HG03575 (cell line): ENCODE results near the gene PDGFD.

Source experiments
- ATAC-seq: cut with Tn5 transposase; IDR thresholded peaks from one replicate; pipeline ENCODE4 v1.9.1; 2021; ENCODE audit not compliant: unreplicated experiment, insufficient number of reproducible peaks, low FRiP score; ENCODE audit errors: extremely low read depth

Gene PDGFD

GRCh38 chr11:103944251-103944940 lies 219.6 kb downstream of the PDGFD start:
- no peak for ATAC-seq

- ATAC-seq, result no peak
Observed at GRCh38 chr11:103942646-103943045, 221.3 kb downstream of the PDGFD start.

- no peak for ATAC-seq
Observed at GRCh38 chr11:103940551-103940950, 223.4 kb downstream of the PDGFD start.

DNA sequence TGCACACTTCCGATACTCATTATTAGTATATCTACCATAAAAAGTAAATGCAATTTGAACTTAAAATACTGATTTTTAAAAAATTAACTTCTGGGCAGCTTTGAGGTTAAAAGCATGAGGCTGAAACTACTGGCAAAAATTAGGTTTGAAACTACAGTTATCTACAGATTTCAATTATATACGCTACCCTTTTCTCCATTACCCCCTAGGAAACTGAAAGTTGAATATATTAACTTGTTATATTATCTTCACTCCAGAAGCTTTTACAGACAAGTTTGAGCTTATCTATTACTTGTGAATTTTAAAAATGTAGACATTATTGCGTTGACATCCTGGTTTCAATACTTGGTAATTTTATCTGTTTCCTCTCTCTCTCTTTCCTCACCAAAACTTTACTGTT lies 224.3 kb downstream of the PDGFD start:
- no peak for ATAC-seq

- no peak for ATAC-seq
Observed at GRCh38 chr11:103936059-103936458, 227.9 kb downstream of the PDGFD start.

DNA sequence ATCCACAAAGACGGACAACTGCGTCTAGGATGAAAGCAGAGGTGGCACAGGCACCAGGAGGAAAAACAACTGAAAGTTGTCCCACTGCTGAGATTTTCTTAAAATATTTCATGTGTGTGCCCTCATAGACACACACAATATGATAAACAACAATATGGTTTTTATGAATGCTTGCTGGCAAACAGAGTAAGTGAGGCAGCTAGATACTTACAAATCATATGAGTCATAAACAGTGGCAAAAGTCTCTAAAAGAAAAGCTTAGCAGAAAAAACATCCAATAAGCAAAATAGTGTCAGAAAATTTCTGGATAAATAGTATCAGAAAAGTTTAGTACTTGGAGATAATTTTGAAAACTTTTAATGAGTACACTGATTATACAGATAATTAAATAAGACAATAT lies 228.7 kb downstream of the PDGFD start:
- ATAC-seq, result no peak

DNA sequence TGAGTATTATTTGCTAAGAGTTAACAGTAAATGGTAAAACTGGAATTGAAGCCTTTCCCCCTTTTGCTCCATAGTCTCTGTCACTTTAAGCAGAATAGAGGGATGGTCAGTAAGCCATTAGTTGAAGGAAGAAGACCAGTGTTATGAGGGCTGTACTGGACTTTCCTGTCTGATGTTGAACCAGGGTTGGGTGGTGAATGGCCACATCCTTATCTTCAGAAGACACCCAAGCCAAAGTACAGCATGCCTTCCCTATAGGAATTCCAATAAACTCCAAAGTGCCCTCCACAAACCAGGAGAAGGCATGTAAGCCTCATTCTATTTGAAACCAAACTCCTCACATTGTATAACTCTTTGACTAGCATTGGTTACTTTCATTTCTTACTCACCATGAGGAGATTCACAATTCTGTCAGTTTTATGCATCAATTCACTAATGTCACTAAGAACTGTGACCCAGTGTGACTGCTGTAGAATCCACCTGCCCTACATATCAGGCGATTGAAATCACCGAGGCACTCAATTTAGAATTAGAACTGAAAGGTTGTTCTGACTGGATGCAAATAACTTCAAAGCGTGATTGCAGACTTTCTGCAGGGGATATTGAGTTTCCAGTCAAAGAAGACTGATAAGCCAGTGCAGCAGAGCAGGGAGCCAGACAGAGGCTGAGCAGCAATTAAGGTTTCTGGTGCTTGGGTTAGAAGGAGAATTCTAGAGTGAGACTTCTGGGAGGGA lies 234.6 kb downstream of the PDGFD start:
- ATAC-seq, result peak; percentile 94

GRCh38 chr11:103928802-103929161 lies 235.2 kb downstream of the PDGFD start:
- no peak for ATAC-seq

GRCh38 chr11:103928040-103928801 lies 235.7 kb downstream of the PDGFD start:
- ATAC-seq, result no peak

DNA sequence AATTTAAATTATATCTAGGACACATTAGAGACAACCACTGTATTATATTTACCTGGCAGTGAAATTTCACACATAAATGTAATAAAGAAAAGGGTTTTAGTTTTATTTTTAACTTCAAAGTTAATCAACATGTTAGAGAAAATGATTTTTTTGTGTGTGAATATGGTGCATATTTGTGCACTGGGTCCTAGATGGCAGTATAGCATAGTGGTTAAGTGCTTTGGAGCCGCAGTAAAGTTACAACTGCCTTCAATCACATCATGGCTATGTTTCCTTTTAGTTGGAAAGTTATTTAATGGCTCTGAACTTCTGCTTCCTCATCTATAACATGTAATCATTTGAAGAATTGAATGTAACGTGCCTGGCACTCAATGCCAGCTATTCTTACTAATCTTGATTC lies 236.4 kb downstream of the PDGFD start:
- no peak for ATAC-seq

GRCh38 chr11:103926990-103927389 lies 237.0 kb downstream of the PDGFD start:
- ATAC-seq, result no peak

DNA sequence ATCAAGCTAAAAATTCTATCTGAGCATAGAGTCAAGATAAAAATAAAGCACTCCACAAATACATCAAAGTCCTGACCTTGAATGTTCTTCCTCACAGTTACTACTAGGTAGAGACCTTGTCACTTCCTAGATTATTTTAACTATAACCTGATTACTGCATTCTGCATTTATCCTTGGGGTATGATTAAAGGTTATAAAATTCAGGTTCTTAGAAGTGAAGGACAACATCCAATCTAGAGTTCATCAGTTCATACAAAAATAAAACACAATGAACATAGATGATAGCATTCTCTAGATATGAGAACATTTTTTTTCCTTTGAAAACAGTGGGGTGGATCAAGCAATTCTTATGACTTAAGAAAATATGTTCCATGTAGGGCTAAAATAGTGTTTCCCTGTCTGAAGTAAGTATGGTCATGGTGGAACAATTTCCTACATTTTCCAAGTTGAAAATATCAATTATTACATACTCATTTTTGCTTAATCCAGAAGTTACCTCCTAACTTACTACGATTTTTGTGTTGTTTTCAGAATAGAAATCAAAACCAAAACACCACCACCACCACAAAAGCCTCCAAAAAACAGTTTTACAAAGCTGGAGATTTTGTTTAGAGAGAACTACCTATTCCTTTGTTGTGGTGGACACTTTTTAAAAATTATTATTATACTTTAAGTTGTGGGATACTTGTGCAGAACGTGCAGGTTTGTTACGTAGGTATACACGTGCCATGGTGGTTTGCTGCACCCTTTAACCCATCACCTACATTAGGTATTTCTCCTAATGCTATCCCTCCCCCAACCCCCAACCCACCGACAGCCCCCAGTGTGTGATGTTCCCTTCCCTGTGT lies 239.6 kb downstream of the PDGFD start:
- ATAC-seq, result no peak

DNA sequence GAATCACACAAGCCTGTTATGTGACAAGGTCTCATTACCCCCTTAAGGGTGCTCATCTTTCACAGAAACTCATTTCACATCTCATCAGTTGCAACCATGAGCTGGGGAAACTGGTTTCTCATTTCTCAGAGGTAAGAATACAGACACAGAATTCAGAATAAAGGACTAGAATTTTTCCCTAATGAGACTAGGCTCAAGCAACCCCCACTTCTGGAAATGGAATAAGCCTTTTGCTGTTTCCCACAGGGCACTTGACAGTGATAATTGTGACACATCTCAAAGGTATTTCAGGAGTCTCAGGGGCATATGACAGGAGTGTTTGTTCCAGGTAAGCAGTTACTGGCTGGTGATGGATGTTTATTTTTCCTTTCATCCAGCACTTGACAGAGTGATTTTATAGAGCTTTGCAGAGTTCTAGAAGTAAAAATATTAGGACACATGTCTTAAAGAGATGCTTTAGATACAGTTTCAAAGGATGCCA lies 240.5 kb downstream of the PDGFD start:
- no peak for ATAC-seq

DNA sequence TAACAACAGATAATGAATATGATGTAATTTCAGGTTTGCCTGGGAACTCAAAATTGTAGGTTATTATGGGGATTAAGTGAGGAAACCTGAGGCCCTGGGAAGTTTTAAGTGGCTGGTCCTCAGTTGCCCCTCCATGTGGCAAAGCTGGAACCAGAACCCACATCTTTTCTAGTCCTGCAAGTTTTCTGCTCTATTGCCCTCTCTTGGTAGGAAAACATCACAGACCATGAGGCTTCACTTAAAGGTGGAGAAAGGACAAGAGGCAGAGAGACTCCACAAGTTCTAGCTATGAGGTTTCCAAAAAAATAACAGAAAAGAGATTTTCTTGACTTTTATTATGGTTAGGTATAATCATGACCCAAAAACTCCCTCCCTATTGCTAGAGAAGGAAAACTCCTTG lies 243.0 kb downstream of the PDGFD start:
- ATAC-seq, result no peak

- ATAC-seq, result no peak
Observed at GRCh38 chr11:103920449-103920848, 243.5 kb downstream of the PDGFD start.

- no peak for ATAC-seq
Observed at GRCh38 chr11:103910721-103911120, 253.2 kb downstream of the PDGFD start.

- no peak for ATAC-seq
Observed at GRCh38 chr11:103907548-103908455, 256.1 kb downstream of the PDGFD start.

DNA sequence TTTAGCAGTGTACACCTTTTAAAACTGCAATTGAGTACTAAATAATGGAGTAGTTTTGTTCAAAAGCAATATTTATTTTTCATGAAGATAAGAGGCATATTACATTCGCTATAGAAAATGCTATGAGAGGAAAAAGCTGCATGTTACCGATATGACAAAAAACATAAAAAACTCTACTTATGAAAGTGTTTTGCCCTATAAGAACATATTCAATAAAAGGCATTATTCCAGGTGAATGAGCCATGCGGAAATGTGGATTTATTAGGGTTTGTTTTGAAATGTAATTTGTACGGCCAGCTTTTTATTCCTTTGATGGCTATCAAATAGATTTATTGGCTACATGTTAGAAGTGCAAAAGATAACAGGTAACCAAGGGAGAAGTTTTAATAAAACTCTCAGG lies 256.8 kb downstream of the PDGFD start:
- no peak for ATAC-seq
